Effector memory CD4-positive, alpha-beta T cell (primary cell): ENCODE results near the gene AP5B1.

Experiments used
- DNase-seq, 3 donors: peaks; one replicate each; pipeline ENCODE4 v3.0.0-alpha.2; 2020
- H3K27ac ChIP-seq: 2 replicates; pipeline ENCODE4 v1.7.0; 2013; ENCODE audit warnings: mild to moderate bottlenecking, low read length, moderate library complexity; ENCODE audit not compliant: insufficient read depth, poor library complexity, severe bottlenecking
- H3K27me3 ChIP-seq: replicated peaks from 2 replicates; pipeline ENCODE4 v1.7.0; 2013; ENCODE audit warnings: mild to moderate bottlenecking, low read length; ENCODE audit not compliant: insufficient read depth, control insufficient read depth, poor library complexity, severe bottlenecking
- H3K36me3 ChIP-seq: 2 replicates; pipeline ENCODE4 v1.7.0; 2013; ENCODE audit warnings: mild to moderate bottlenecking, low read length, moderate library complexity; ENCODE audit not compliant: control insufficient read depth, insufficient read depth
- H3K4me1 ChIP-seq: 2 replicates; pipeline ENCODE4 v1.7.0; 2013; ENCODE audit warnings: low read length, mild to moderate bottlenecking; ENCODE audit not compliant: control insufficient read depth, insufficient read depth, poor library complexity, severe bottlenecking
- H3K4me3 ChIP-seq: 2 replicates; pipeline ENCODE4 v1.7.0; 2013; ENCODE audit warnings: low read length, low read depth, mild to moderate bottlenecking; ENCODE audit not compliant: insufficient read depth, poor library complexity, severe bottlenecking
- H3K9me3 ChIP-seq: 2 replicates; pipeline ENCODE4 v1.7.0; 2013; ENCODE audit warnings: mild to moderate bottlenecking, low read length, moderate library complexity; ENCODE audit not compliant: control insufficient read depth

The AP5B1 gene

GRCh38 chr11:65798882-65799281, 18.1 kb upstream of the AP5B1 start:
- Histone ChIP-seq H3K4me1 (no peaks in the 10 kb centered on the region), H3K27ac (no peak overlapping the region), H3K27me3 (peaks cover 12% of the 10 kb centered on the region), H3K36me3 (no peaks in the 10 kb centered on the region), H3K4me3 (no peak overlapping the region), H3K9me3 (no peaks in the 10 kb centered on the region)
- no peak for DNase-seq

- peaks cover under 1% of the 10 kb centered on the region for H3K27me3 ChIP-seq
Observed at GRCh38 chr11:65797711-65798110, 16.9 kb upstream of the AP5B1 start.

DNA sequence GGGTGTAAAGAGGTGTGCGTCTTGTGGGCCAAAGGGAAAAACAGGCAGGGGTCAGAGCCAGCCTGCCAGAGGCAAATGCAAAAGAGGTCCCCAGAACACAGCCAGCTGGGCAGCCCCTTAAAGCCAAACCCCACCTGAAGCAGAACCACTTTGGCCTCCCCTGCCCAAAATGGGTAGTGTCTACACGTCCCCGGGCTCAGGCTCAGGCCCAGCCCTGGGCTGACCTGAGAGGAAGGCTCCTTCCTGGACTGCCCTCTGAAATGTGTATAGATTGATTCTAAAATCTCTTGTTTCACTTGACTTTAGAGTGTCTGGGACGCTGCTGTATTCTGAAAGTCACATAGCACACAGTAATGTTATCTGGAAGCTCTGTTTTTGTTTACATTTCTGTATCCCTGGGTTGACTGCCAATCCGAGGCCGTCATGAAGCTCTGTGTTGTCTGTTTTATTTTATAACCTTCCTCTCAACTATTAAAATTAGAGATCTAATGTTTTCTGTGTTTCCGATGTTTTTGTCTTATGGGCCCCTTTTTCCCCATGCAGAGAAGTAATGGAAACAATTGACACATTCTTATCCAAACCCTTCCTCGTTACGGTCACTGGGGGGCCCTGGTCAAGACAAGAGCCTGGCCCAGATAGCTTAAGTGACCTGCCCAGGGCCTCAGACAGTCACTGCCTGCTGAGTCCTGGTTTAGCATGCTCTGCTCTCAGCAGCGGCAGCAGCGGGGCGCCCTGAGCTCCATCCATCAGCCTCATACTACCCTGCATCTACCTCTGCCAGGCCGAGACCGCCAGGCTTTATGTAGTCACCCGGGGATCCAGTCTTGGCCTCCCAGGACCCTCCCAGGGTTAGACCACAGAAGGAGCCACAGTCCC, 16.2 kb upstream of the AP5B1 start:
- Histone ChIP-seq H3K27me3 (no peaks in the 10 kb centered on the region), H3K27ac (no peak overlapping the region), H3K4me1 (no peaks in the 10 kb centered on the region), H3K36me3 (no peaks in the 10 kb centered on the region), H3K4me3 (no peak overlapping the region), H3K9me3 (no peaks in the 10 kb centered on the region)
- no peak for DNase-seq

More at GRCh38 chr11:65797711-65798110, 16.9 kb upstream of the AP5B1 start:
- DNase-seq: no peak
- H3K9me3 ChIP-seq: no peaks in the 10 kb centered on the region
- H3K27ac ChIP-seq: no peak overlapping the region
- H3K4me1 ChIP-seq: no peaks in the 10 kb centered on the region
- H3K4me3 ChIP-seq: no peak overlapping the region
- no peaks in the 10 kb centered on the region for H3K36me3 ChIP-seq

DNA sequence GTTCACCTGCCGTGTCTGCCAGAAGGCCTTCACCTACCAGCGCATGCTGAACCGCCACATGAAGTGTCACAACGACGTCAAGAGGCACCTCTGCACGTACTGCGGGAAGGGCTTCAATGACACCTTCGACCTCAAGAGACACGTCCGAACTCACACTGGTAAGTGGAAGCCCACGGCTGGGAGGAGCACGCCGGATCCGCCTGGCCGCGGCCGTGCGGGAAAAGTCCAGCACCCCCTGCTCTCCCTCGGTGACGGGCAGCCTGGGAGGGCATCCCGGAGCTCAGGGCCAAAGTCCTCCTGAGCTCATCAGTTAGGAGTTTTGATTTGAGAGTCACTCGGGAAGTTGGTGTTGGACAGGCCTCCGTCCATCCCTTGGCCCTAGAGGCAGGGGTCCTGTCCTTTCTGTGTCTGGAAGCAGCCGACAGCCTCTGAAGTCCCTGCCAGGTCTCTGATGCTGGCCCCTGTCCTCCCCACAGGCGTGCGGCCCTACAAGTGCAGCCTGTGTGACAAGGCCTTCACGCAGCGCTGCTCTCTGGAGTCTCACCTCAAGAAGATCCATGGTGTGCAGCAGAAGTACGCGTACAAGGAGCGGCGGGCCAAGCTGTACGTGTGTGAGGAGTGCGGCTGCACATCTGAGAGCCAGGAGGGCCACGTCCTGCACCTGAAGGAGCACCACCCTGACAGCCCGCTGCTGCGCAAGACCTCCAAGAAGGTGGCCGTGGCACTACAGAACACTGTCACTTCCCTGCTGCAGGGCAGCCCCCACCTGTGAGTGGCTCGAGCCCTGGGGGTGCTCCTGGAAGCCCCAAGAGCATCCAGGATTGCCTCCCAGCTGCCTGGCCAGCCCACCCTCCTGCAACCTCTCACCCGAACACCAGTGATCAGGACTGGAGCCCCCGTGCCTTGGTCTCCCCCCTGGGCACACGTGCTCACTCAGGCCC, 14.1 kb upstream of the AP5B1 start:
- H3K27ac ChIP-seq: no peak overlapping the region

DNA sequence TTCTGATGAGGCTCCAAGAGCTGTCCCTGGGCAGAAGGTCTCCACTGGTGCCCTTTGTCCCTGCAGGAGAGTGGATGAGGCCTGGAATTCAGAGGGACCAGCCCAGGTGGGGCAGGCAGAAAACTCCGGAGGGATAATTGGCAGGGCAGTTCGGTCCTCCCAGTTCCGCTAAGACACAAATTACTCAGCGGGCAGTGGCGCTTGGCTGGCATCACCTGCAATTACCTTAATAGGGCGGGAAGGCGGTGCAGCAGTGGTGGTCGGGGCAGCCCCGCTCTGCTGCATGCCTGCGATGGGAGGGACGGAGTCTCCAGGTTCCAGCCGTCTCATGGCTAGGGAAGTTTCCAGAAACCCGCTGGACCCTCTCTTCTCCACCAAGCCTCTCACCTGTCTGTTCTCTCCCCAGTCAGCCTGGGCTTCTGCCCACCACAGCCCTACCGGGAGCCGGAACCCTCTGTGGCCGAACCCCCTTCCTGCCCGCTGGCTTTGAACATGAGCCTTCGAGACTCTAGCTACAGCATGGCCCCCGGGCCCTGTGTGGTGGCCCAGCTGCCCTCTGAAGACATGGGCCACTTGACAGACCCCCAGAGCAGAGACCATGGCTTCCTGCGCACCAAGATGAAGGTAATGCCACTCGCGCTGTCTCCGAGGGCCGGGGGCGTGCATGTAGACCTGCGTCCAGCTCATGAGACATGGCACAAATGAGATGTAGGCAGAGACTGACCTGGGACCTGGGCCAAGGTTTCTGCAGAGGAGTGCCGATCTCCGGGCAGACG, 13.0 kb upstream of the AP5B1 start:
- no peak for DNase-seq
- no peaks in the 10 kb centered on the region for H3K36me3 ChIP-seq
- no peak overlapping the region for H3K4me3 ChIP-seq
- H3K4me1 ChIP-seq: peaks cover 7% of the 10 kb centered on the region
- no peaks in the 10 kb centered on the region for H3K9me3 ChIP-seq
- peaks cover 2% of the 10 kb centered on the region for H3K27me3 ChIP-seq
- H3K27ac ChIP-seq: no peak overlapping the region

More for the DNA sequence above, 14.1 kb upstream of the AP5B1 start:
- peaks cover 7% of the 10 kb centered on the region for H3K4me1 ChIP-seq
- H3K36me3 ChIP-seq: no peaks in the 10 kb centered on the region
- no peaks in the 10 kb centered on the region for H3K9me3 ChIP-seq
- no peak for DNase-seq
- no peaks in the 10 kb centered on the region for H3K27me3 ChIP-seq
- no peak overlapping the region for H3K4me3 ChIP-seq

DNA sequence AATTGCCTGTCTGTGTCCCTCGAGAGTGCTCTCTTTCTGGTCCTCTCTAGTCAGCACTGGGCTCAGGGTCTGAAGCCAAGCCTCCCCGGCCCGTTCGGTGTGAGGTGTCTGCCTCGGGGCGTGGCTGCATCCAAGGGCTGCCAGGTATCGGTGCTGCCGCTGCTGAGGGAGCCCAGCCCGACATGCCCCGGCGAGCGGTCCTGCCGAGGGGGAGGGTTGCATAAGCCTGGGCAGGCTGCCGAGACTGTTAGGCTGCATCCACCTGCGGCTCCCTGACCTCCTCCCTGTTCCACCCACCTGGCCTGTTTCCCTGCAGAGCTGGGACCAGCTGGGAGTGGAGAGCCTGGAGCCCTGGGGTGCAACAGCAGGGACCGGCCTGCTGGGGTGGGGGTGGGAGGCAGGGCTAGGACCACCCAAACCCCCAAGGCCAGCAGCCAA, 12.4 kb upstream of the AP5B1 start:
- no peaks in the 10 kb centered on the region for H3K36me3 ChIP-seq
- no peak overlapping the region for H3K4me3 ChIP-seq
- H3K27ac ChIP-seq: no peak overlapping the region
- H3K27me3 ChIP-seq: peaks cover 8% of the 10 kb centered on the region
- no peak for DNase-seq
- peaks cover 10% of the 10 kb centered on the region for H3K4me1 ChIP-seq
- H3K9me3 ChIP-seq: no peaks in the 10 kb centered on the region

DNA sequence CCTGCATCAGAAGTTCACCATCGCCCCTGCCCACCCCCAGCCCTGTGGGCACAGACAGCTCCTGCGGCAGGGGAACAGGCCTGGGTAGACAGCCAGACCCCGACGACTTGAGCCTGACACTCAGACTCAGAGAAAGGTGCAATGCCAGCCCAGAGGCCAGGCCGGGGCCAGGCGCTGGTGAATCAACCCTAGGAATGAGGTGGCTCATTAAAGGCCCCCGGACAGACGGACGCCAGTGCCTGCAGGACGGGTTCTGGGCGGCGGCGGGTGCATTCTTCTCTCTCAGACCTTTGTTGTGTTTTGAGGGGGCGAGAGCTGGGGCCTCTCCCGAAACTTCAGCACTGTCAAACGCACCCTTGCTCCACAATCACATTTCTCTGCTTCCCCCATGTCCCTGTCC, 11.7 kb upstream of the AP5B1 start:
- Histone ChIP-seq H3K36me3 (no peaks in the 10 kb centered on the region), H3K4me1 (peaks cover 17% of the 10 kb centered on the region), H3K27me3 (peaks cover 15% of the 10 kb centered on the region), H3K4me3 (no peak overlapping the region), H3K27ac (no peak overlapping the region), H3K9me3 (no peaks in the 10 kb centered on the region)
- DNase-seq: no peak

DNA sequence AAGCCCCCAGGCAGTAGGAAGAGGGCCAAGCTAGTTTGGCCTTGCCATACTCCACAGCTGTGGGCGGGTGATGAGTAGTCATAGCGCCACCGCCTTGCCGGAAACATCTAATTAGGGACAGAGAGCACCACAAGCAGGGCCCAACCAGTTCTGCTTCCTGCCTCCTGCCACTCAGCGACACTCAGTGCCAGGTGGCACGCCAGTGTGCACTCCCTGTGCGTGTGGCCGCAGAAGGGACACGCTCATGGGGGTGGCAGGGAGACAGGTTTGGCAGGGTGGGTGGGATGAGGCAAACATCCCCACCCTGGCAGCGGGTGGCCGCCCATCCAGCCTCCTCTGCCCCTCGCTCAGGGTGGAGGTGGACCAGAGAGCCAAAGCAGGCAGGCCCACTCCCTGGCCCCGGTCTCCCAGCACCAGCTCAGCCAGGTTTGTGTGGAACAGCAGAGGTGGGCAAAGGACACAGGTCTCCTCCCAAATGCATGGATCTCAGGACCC, 11.0 kb upstream of the AP5B1 start:
- Histone ChIP-seq H3K27me3 (peaks cover 19% of the 10 kb centered on the region), H3K9me3 (no peaks in the 10 kb centered on the region), H3K27ac (no peak overlapping the region), H3K4me3 (no peak overlapping the region), H3K36me3 (no peaks in the 10 kb centered on the region), H3K4me1 (peaks cover 17% of the 10 kb centered on the region)
- DNase-seq: peak in 1 of 3 donors; percentile 24

DNA sequence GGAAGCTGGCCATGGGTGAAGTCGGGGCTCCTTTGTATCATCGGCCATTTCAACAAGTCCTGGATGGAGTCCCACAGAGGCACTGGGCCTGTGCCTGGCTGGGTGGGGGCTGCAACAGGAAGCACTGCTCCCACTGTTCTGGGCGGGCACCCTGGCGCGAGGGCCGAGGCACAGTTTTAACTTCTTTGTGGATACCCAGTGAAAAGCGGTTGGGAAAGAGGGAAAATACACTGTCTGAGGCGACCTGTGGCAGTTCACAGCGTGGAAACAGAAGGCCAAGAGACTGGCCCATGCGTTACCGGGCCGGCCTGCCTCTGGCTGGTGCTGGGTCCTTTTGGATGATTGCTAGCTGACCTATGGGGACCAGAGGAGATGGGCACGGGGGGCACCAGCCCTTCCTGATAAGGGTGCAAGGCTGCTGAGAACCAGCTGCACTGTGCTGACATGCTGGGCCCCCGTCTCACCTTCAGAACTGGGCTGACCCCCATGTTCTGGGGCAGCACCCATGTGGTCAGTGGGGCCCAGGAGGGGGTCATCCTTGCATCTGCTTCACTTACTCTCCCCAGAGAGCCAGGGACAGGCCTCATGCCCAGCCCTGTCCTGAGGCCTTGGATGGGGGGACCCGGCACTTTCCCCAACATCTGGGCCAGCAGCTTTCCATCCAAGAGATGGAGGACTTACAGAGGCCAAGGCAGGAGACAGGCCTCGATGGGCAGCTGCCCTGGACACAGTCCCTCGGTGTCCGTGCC, 10.3 kb upstream of the AP5B1 start:
- no peak overlapping the region for H3K27ac ChIP-seq
- H3K36me3 ChIP-seq: no peaks in the 10 kb centered on the region
- peaks cover 21% of the 10 kb centered on the region for H3K4me1 ChIP-seq
- H3K9me3 ChIP-seq: no peaks in the 10 kb centered on the region
- H3K4me3 ChIP-seq: no peak overlapping the region
- DNase-seq: no peak
- H3K27me3 ChIP-seq: peaks cover 22% of the 10 kb centered on the region
